ENCODE data around the gene SEMA3B.

Gene SEMA3B

DNA sequence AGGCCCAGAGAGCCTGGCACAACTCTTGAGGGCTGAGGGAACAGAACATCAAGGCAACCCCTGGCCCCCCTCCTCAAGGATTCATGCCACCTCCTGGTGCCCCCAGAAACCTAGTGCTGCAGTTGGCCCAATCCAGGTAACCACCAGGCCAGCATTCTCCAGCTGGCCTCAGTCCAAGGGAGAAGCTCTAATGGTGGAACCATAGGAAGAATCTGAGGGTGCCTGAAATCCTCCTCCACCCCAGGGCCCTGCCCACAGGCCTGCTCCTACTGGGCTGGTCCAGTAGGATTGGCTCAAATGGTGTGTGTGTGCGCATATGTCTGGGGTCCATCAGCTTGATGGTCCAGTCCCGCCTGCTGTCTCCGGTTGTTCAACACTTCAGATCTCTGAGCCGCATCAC, 45.9 kb downstream of the SEMA3B start:
- no peak for DNase-seq (ENCODE audit: low read depth, low spot score)

DNA sequence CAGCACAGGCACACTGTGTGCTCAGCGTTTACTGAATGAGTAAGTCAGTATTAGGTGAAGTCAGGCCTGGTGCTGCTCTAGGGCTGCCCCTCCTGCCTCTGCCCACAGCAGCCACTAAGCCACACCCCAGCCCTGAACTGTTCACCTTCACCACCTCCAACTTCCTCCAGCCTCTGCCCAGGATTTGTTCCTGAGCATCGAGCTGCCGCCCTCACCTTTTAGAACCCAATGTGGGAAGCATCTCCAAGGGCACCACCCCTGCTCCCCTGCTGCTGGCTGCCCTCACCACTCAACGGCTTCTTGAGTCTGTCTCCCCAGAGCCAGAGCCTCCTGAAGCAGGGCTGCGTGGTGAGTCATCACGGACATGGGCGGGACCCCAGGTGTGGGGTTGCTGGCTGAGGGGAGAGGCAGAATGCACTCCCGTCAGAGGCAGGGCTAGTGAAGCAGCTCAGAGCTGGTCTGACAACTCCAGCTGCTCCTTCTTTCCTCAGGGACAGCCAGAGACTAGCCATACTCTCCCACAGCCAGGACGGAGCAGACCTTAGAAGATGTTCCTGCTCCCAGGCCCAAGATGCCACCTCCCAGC, 47.8 kb downstream of the SEMA3B start:
- DNase-seq (ENCODE audit: low read depth, low spot score) = no peak

DNA sequence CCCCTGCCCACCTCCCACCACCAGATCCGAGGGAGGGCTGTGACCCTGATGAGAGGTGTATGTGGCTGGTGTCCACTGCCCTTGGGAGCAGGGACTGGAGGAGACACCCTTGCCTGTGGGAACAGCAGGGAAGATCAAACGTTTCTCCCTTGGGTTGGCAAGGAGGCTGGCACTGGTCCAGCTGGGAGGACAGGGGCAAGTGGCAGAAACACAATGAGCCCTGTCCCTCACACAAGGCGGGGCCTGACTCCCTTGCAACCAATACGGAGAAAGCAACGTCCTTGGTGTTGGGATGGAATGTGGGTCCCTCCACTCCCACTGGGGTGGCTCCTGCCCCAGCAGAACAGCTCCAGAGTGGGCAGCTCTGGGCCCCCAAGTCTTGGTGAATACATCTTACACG, 48.4 kb downstream of the SEMA3B start:
- no peak for DNase-seq (ENCODE audit: low read depth, low spot score)

DNA sequence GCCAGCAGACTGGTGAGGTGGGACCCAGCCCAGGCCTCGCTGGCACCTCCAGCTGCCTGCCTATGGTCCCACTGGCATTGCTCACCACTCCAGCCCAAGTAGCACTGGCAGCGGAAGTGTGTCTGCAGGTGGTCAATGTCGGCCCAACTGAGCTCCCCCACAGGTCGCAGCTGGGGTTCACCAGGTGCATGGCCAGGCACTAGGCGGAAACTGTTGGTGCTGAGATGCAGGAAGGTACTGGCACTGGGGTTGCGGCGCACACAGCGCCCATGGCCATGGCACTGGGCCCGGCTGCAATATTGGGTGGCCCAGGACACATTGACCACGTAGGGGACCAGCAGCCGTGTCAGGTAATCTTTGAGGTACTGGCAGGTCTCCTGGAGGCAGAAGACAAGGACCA, 49.2 kb downstream of the SEMA3B start:
- DNase-seq (ENCODE audit: low read depth, low spot score) = no peak

DNA sequence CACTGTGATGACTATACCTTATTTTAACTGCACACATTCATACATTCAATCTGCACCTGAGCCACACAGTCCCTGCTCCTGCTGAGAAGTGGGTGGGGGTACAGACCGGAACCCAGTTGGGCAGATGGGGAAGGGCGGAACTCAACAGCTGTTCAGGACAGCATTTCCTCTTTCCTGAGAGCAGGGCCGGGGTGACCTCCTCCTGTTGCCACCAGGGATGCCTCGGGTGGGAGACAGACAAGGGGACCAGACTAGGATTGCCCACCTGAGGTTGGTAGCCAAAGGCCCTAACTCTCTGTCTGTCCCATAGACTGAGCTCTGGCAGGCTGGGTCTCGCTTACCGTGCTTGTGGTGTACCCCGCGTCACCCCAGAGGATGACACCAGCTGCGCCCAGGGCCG, 49.7 kb downstream of the SEMA3B start:
- DNase-seq (ENCODE audit: low read depth, low spot score) = no peak

DNA sequence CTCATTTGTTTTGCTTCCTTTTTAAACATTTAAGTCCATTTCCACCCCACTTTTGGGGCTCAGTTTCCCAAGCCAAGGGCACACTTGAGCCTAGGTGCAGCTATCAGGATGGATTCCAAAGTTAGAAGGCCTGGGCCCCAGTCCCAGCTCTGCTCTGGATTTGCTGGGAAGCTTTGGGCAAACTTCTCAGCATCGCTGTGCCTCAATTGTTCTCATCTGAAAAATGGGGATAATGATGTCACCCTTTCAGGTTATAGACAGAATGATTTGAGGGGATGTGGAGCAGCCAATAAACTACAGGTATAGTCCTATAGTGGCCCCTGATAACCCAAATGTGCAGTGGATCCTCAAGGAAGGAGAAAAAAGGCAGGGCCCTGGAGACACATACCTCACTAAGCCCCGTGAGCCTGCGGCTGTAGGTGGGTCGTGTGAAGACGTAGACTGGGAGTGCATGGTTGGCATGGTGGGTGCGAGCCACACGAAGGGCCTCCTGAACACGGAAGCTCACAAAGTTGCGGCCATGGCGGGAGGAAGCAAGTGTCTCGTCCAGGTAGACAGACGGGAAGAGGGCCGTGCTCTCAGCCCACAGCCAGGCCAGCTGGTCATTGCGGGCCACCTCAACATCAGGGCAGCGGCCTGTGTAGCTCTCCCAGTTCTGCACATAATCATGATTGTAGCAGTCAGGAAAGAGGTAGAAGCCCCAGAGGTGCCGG, 50.4 kb downstream of the SEMA3B start:
- no peak for DNase-seq (ENCODE audit: low read depth, low spot score)

DNA sequence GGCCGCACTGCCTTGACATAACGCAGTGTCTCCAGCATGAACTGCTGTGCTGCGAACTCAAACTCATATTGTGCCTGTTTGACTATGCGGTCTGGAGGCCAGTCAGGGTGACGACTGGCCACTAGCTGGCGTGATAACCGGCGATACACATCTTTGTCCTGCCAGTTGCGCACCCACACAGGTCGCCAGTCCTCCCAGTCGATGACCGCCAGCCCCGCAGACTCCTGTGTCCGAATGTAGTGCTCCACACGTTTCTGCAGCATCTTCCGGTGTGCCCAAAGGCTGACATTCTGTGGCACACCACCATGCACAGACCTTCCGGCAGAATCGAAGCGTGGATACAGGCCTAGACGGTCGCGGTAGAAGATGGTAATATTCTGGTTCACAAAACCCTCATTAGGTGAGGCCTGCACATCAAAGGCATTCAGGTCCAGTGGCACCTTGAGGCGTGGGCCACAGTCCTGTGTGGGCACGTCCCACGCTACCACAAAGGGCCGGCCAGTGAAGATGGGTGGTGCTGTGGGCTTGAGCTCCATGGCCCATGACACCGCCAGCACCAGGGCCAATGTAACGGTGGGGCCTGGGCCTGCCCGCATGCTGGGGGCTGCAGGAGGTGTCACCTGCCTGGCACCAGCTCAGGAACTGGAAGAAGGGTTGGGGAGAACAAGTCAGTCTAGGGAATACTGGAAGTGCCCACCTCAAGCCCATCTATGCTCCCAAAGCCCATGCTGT, 51.1 kb downstream of the SEMA3B start:
- no peak for DNase-seq (ENCODE audit: low read depth, low spot score)

DNA sequence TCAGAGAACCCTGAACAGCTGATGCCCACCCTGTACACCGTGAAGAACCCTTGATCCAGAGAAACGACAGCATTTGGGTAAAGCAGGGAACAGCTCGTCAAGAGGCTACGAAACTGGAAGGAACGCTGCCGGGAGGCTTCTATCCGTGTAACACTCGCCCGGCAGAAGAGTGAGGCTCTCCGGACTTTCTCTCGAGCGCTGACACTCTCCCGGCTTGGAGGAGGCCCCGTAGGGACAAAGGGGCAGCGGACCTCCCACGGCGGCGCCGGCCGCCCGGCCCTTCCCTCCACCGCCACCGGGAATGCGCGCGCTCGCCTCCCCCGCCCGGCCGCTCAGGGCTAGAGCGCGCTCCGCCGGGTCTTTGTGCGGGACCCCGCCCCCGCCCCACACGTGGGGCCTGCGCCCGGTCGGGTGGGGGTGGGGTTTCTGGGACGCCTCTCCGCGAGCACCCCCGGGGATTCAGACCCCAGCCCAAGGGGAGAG, 51.9 kb downstream of the SEMA3B start:
- DNase-seq (ENCODE audit: low read depth, low spot score) = no peak

DNA sequence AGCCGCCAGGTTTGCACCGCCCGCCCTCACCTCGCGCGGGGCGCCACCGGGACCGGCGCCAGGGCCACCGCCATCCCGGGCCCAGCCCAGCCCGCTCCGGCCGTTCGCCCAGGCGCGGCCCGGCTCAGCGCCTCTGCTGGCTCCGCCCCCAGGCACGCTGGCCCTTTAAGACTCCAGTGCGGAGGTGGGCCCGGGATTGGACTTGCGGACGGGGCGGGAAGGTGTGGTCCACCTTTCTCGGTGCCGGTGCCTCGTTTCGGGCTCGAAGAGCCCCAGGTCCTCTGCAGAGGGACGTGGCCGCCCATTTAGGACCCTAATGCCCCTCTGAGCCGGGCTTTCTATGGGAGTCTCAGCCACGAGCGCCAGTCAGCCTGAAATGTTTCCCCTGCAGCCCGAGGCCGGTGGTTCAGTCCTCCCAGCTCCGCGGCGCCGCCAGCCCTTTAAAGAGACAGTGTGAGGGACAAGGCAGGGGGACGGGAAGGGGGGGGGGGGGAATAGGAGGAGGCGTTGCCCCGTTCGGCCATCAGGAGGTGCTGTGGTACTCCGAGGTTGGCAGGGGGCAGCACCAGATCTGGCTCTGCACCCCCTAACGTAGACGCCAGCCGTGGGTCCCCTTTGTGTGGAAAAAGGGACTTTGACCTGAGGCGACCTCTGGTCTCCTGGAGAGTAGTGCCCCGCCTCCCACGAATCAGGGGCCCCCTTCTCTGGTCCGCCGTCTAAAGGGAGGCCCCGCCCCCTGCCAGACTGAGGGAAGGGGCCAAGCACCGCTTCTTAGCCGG, 52.6 kb downstream of the SEMA3B start:
- DNase-seq (ENCODE audit: low read depth, low spot score) = peak; percentile 72

DNA sequence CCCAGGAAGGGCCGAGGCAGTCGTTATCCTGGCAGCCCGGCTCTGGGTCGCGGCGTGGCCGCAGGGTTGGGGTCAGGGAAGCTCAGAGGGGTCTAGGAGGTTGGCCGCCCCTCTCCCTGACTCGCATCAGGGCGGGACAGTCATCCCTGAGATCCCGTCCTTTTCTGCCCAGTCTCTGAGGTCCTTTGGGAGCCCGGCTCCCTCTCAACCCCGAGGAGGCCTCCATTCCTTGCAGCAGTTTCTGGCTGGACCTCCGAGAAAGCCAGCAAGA, 53.1 kb downstream of the SEMA3B start:
- DNase-seq (ENCODE audit: low read depth, low spot score) = no peak

DNA sequence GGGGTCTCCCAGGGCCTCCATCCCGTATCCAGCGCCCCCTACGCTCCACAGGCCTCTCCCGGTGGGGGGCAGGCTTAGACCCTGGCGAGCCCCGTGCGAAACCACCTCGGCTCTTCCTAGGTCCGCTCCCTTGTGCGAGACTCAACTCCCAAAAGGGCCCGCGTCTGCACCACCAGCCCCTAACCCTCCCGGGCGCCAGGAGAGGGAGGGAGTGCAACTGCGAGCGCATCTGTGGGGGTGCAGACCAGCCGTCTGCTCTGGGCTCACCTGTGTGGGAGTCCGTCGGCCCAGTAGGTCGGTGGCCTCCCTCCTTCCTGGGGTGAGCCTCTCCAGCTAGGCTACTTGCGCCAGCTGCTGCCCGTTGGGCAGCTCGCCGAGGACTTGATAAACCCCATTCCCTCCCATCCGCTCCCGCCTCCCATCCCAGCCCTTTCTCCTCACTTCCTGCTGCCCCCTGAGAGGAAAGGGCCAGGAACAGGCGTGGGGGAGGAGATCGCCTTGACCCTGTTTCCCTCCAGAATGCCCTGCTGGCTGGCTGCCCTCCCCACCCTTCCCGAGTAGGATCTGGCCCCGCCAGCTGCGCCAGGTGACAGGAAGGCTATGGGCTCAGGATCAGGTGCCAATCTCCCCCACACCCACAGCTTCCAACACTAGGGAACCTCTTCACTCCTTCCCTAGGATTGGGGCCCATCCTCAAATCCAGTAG, 53.6 kb downstream of the SEMA3B start, which contains the start of gene HYAL2:
Gene HYAL2, minus strand, starts transcription at position 360 of the 706 bp plus-strand sequence. CDS start 2,256 bp downstream, outside the sequence.
- no peak for DNase-seq (ENCODE audit: low read depth, low spot score)

DNA sequence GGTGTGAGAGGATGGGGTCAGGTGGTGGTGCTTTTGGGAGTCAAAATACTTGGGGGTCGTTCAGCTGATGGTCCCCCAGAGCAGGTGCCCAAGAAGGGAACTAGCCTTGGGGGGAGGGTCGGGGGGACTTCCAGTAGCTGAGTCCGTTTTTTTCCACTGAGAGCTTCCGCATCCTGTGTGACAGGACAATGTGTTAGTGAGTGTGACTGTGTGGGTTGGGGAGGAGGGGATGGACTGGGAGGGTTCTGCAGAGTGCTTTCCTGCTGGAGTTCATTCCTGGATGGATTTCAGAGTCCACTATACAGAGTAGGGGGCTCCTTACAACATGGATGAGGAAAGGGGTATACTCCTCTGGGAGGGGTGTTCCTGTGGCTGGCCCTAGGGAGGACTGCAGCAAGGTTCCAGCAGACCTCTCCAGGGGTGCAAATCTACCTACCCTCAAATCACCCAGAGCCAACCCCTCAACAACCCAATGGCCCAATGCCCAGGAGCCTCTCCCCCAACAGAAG, 54.2 kb downstream of the SEMA3B start:
- no peak for DNase-seq (ENCODE audit: low read depth, low spot score)

DNA sequence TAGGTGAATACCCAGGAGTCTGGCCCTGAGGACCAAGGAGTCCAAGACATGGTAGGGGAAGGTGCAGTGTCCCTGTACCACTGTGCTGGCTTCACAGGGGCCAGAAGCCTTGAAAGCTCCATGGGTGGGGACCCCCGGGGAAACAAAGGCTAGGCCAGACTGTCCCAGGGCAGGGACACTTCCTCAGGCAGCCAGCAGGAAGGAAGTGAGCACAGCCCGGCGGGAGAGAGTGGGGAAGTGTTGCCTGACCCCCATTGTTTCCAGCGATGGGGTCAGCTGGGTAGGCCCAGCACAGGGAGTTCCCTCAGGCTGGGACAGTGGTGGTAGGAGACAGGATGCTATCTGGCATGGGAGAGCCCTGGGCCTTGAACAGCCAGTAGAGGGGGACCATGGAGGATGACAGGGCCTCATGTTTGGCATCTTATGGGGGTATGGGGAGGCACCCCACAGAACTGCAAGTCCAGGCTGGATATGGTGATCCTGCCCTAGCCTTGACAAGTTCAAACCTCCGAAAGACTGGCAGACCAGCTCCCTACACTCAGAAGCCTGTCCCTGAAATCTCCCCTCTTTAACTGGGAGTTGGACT, 54.8 kb downstream of the SEMA3B start:
- DNase-seq (ENCODE audit: low read depth, low spot score) = no peak

DNA sequence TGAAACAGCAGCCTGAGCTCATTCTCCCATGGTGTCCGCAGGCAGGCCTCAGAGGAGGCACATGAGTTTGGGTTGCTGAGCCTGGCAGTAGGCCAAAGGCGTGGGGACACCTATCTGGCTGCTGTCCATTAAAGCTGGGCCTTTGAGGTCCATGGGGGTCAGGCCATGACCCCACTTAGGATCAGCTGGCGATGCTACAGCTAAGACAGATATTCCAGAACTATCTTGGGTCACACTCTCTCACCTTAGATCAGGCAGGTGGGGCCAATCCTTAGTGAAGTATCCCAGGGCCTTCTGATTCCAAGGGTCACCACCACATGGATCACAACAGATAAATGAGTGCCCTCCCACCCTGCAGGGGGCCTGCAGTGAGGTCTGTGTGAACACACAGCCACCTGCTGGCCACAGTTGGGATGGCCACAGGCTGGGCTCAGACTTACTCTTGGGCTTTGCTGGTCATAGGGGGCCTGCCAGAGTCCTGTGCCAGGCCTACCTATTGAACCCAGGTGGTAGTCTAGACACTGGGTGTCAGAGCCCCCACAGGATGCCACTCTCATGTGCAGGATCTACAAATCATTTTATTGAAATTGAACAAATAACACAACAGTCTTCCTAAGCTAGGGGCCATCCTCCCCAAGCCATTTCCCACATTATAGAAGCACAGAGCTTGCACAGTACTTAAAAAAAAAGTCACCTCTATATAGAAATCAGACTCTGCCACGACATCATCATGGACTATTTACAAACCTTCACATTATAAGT, 55.6 kb downstream of the SEMA3B start:
- no peak for DNase-seq (ENCODE audit: low read depth, low spot score)

DNA sequence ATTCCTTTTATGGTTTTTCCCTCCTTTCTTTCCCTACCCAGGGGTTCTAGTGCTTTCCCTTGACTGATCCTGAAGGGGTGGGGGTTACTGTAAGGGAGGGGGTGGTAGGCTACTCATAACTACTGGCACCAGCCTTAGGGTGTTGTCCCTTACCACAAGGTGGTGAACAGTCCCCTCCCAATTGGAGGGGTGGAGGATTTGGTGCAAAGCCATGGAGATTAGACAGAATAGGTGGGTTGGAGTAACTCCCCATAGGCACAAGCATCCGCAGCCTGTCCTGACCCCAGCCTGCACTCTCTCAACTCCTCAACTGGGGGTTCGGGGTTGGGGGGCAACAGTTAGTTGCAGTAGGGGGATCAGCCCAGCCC, 56.1 kb downstream of the SEMA3B start:
- no peak for DNase-seq (ENCODE audit: low read depth, low spot score)

DNA sequence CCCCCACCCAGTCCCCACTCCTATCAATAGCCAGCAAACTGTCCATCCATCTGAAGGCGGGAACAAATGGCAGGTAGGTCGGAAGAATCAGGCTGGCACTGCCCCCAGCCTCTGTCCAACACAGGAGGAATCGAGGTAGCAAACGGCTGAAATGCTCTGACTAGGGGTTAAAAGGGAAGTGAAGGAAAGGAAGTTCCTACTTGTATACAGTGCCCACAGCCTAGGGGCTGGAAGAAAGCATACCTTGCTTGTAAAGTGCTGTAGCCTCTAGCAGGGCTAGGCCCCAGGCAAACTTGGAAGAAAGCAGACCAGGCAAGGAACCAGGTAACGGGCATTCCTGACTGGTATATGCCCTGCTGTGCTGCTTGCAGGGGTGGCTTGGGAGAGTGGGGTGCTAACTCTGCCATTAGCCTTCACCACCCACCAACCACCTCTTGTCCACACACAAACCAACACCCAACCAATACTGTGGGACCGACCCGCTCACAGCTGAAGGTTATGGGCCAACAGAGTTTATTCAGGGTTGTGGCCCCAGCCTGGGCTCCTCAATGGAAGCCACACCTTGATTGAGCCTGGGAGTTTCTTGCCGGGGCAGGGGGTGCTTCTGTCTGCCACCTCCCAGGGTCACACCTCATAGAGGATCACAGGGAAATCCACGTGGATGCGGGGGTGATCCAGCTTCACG, 56.7 kb downstream of the SEMA3B start:
- no peak for DNase-seq (ENCODE audit: low read depth, low spot score)

DNA sequence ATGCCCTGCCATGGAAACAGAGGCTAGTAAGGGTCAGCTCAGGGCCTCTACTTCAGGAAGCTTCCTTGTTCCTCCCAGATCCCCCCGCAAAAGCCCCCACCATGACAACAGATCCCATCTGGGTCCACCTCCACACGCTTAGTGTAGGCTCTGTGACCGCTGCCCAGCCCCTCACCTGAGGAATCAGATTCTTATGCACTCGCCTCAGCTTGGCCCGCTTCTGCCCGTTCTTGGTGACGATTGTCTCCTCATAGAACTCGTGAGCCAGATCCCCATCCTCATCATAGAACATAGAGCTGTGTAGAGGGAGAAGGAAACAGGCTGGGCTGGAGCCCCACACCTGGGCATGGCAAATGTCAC, 57.2 kb downstream of the SEMA3B start:
- DNase-seq (ENCODE audit: low read depth, low spot score) = no peak

DNA sequence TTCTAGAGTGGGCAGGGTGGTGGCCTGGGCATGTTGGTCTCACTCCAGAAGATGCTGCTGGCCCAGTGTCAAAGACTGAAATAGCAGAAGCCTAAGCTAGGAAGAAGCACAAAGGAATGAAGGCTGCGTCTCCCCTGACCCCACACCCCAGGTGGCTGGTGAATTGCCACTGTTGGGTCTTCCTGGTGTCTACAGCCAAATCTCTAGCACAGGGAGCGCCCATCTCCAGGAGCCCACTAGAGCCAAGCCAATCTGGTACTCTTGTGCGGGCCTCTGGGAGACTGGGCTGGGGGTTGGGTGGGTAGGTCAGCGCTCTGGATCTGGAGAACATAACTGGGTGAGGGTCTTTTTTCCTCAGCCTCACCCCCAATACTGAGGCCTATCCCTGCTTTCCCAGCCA, 58.2 kb downstream of the SEMA3B start:
- no peak for DNase-seq (ENCODE audit: low read depth, low spot score)
